ENCODE data around the gene KCNH8. TPM values are rescaled to one million over a fixed set of nuclear protein-coding genes. Genes with fewer than 3 reads are reported as not detected.

The KCNH8 gene
- total and polyA plus RNA-seq, 2 of the 4 experiments (the other 2 are of a cell fraction), result not detected

- no peaks in the 10 kb centered on the region for H3K9me1 ChIP-seq (ENCODE audit: insufficient read depth, low read length)
- H3K56ac ChIP-seq (ENCODE audit: extremely low read depth, insufficient read depth, low read length), result no peak overlapping the region
- no peaks in the 10 kb centered on the region for H3K79me1 ChIP-seq (ENCODE audit: low read depth in 1 of 2, low read length in 2 of 2)
- H4K5ac ChIP-seq (ENCODE audit: low read depth, low read length), result no peak overlapping the region
- no peak overlapping the region for H2BK15ac ChIP-seq (ENCODE audit: low read depth, low read length)
- no peaks in the 10 kb centered on the region for H4K20me1 ChIP-seq (ENCODE audit: insufficient read depth, low read length)
- H3K4me1 ChIP-seq (ENCODE audit: control insufficient read depth, insufficient read depth, low read length), result no peaks in the 10 kb centered on the region
- H3K27ac ChIP-seq (ENCODE audit: insufficient read depth, low read length), result no peak overlapping the region
- no peaks in the 10 kb centered on the region for H3K36me3 ChIP-seq (ENCODE audit: control insufficient read depth, insufficient read depth, low read length)
- ATAC-seq (ENCODE audit: low read depth) (no peak), DNase-seq (no peak)
- no peak overlapping the region for H3K4me3 ChIP-seq (ENCODE audit: insufficient read depth, low read depth, low read length)
- no peak overlapping the region for H3K9ac ChIP-seq (ENCODE audit: low read depth, low read length)
- in situ Hi-C loops (cut with MboI; ENCODE audit: low sequenced_read_pairs), result no loop called here
- no peak overlapping the region for H4K91ac ChIP-seq (ENCODE audit: insufficient read depth, low read depth, low read length)
- BruUV-seq (replicated peaks), result no TSS peak
- no peak overlapping the region for H3K4ac ChIP-seq (ENCODE audit: low read depth, low read length)
- no peak overlapping the region for H2AK5ac ChIP-seq (ENCODE audit: low read depth, low read length)
- WGBS, 2 experiments (ENCODE audit: extremely low coverage in 2 of 2, insufficient read length in 1 of 2), result no CpG with 5 or more reads among the region's 12 CpGs
- H3K4me2 ChIP-seq (ENCODE audit: low read depth, low read length), result no peak overlapping the region; the same call in 1 of the 2 replicates
- H2BK120ac ChIP-seq (ENCODE audit: low read depth, low read length), result no peak overlapping the region
- H4K8ac ChIP-seq (ENCODE audit: low read depth in 2 of 2, low read length in 2 of 2), result no peak overlapping the region
- no peak overlapping the region for H2BK5ac ChIP-seq (ENCODE audit: low read depth, low read length, poor library complexity, severe bottlenecking)
- H3K27me3 ChIP-seq (ENCODE audit: control insufficient read depth, insufficient read depth, low read length), result peaks cover 3% of the 10 kb centered on the region; the same call in 1 of the 2 replicates
- H2AFZ ChIP-seq (replicated peaks; ENCODE audit: low read length, poor library complexity), result peak overlapping the region; percentile 39
- no peaks in the 10 kb centered on the region for H3K9me3 ChIP-seq (ENCODE audit: control insufficient read depth, insufficient read depth, low read length)
- H3K23ac ChIP-seq (ENCODE audit: low read depth, low read length), result no peak overlapping the region
- POLR2A ChIA-PET (ENCODE audit: unreplicated experiment), result no interaction called here
- CTCF ChIA-PET, result no interaction called here
- intact Hi-C loops (cut with micrococcal nuclease), result no loop called here
- H3K14ac ChIP-seq (replicated peaks; ENCODE audit: low read depth, low read length), result no peak overlapping the region
- dilution Hi-C loops (cut with HindIII; ENCODE audit: low sequenced_read_pairs, unreplicated experiment), result no loop called here
- no peak overlapping the region for H2AK9ac ChIP-seq (replicated peaks; ENCODE audit: low read depth, low read length, poor library complexity)
- H3K18ac ChIP-seq (ENCODE audit: low read depth, low read length), result no peak overlapping the region
- H2BK20ac ChIP-seq (ENCODE audit: low read depth, low read length), result no peak overlapping the region
- TF ChIP-seq MXI1 (IDR thresholded peaks at IDR 0.05; ENCODE audit: borderline replicate concordance, low read depth, low read length), result no peak
- no peak for TF ChIP-seq ELK1 (IDR thresholded peaks at IDR 0.05; ENCODE audit: borderline replicate concordance, low read depth, low read length)
- no peak for TF ChIP-seq RAD21 (IDR thresholded peaks at IDR 0.05; ENCODE audit: low read length)
- TF ChIP-seq NFE2L2 (IDR thresholded peaks at IDR 0.05; ENCODE audit: low read depth, low read length), result no peak
- no peak for TF ChIP-seq FOS (IDR thresholded peaks at IDR 0.05; ENCODE audit: low read depth, low read length)
- no peak for TF ChIP-seq CTCF (conservative IDR thresholded peaks at IDR 0.05; ENCODE audit: low read depth, low read length)
- TF ChIP-seq RFX5 (IDR thresholded peaks at IDR 0.05; ENCODE audit: low read depth, low read length), result no peak
- no peak for TF ChIP-seq MAZ (IDR thresholded peaks at IDR 0.05; ENCODE audit: borderline replicate concordance, low read depth, low read length)
- no peak for TF ChIP-seq SMC3 (IDR thresholded peaks at IDR 0.05; ENCODE audit: low read depth, low read length)
- no peak for TF ChIP-seq CEBPB (IDR thresholded peaks at IDR 0.05; ENCODE audit: low read depth, low read length)
- no peak for TF ChIP-seq MAFK (IDR thresholded peaks at IDR 0.05; ENCODE audit: low read depth, low read length)
- no peak for TF ChIP-seq BHLHE40 (IDR thresholded peaks at IDR 0.05; ENCODE audit: low read depth, low read length)
- no peak for TF ChIP-seq USF2 (IDR thresholded peaks at IDR 0.05; ENCODE audit: low read depth, low read length)
- no peak for TF ChIP-seq CHD1 (IDR thresholded peaks at IDR 0.05; ENCODE audit: low read depth, low read length)
- no peak for TF ChIP-seq POLR2A (IDR thresholded peaks at IDR 0.05; ENCODE audit: low read depth, low read length)
- no peak for TF ChIP-seq RCOR1 (IDR thresholded peaks at IDR 0.05; ENCODE audit: insufficient replicate concordance, low read length)
Observed at GRCh38 chr3:19148768-19149091, 420 bp downstream of the KCNH8 start.
